Sciatic nerve (tissue), 2 donors: ENCODE data around the gene P2RY11. TPM values are rescaled to one million over a fixed set of nuclear protein-coding genes. Genes with fewer than 3 reads are reported as not detected.

ENCODE experiments used
- ATAC-seq: fragments of 200-7000 bp; cut with Tn5 transposase; one replicate; pipeline ENCODE4 v1.9.1; 2020; ENCODE audit warnings: mild to moderate bottlenecking, moderate library complexity
- DNase-seq: peaks from one replicate; pipeline ENCODE4 v3.0.0-alpha.2; 2020; ENCODE audit warnings: low spot score
- intact Hi-C: fragments of 100-400 bp; cut with DNase I; formaldehyde crosslinking; loops from one replicate; pipeline ENCODE4 v1.14.2; 2022
- total RNA-seq: library from RNA; stranded (reverse); fragmentation: NEBNext Ultra II Directional; extraction: Animal tissue kit (Norgen Biotek cat#: 25700); gene quantifications from one replicate; pipeline ENCODE4 v1.2.1, GENCODE V29; 2021
- donor health status: DM: no; HTN: no; CAD: no.
- donor health status: DM: no; HTN: no; CAD: no.

Gene P2RY11
- total RNA-seq, 1 donor from 2014 or later = 9.9 TPM

DNA sequence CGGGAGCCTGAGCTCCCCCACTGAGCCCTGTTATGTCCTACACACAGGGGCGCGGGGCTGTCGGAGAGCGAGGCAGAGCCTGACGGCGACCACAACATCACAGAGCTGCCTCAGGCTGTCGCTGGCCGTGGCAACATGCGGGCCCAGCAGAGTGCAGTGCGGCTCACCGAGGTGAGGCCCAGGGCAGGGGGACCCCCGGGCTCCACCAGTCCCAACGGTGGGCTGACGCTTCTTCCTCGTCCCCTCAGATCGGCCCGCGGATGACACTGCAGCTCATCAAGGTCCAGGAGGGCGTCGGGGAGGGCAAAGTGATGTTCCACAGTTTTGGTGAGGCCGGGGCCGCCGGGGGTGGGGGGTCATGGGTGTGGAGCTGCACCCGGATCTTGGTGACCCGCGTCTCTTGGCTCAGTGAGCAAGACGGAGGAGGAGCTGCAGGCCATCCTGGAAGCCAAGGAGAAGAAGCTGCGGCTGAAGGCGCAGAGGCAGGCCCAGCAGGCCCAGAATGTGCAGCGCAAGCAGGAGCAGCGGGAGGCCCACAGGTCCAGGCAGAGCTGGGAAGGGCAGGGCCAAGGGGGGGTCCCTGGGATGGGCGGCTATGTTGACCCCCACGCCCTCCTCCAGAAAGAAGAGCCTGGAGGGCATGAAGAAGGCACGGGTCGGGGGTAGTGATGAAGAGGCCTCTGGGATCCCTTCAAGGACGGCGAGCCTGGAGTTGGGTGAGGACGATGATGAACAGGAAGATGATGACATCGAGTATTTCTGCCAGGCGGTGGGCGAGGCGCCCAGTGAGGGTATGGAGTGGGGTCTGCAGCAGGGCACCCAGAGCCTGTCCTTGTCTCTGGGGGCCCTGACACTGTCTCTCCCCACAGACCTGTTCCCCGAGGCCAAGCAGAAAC is 1.2 kb upstream of the P2RY11 start:
- intact Hi-C loops = no loop called here
- no peak for DNase-seq
- ATAC-seq = no peak

- intact Hi-C loops = no loop called here
- DNase-seq (no peak), ATAC-seq (no peak)
Measured at GRCh38 chr19:10110972-10111317, 548 bp upstream of the P2RY11 start.

GRCh38 chr19:10112037-10112761 is 706 bp downstream of the P2RY11 start:
- intact Hi-C loops = no loop called here
- DNase-seq = no peak
- peak; percentile 14 for ATAC-seq

DNA sequence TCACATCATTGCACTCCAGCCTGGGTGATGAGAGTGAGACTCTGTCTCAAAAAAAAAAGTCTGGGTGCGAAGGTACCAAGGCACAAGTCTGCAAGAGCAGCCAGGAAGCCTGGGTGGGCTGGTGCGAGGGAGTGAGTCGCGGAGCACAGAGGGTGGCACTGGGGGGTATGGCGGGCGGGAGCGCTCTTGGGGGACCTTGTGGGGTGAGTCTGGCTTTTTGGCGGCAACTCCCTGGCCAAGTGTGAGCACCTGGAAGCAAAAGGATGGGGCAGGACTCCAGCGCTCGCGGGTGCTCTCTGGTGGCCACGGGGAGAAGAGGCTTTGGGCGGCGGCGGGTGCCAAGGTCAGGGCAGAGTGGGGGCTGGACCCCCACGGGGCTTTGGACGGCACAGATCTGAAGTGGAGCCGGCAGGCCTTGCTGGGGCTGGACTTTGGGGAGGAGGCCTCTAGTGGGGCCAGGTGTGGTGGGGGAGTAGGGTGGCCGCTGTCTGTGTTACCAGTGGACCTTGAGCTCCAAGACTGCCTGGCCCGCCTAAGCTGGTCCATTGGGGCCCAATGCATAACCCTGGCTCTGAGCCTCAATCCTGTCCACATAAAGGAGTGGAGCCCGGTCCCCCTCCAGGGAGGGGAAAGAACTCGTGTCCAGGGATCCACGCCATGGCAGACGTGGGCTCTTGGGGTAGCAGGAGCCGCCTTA is 1.6 kb downstream of the P2RY11 start:
- no peak for DNase-seq
- intact Hi-C loops = no loop called here
- ATAC-seq = peak; percentile 23

- no peak for ATAC-seq
- intact Hi-C loops = no loop called here
- DNase-seq = no peak
Measured at GRCh38 chr19:10113592-10113963, 2.1 kb downstream of the P2RY11 start.

- intact Hi-C loops = no loop called here
- DNase-seq = no peak
- no peak for ATAC-seq
Measured at GRCh38 chr19:10113964-10114650, 2.6 kb downstream of the P2RY11 start.

DNA sequence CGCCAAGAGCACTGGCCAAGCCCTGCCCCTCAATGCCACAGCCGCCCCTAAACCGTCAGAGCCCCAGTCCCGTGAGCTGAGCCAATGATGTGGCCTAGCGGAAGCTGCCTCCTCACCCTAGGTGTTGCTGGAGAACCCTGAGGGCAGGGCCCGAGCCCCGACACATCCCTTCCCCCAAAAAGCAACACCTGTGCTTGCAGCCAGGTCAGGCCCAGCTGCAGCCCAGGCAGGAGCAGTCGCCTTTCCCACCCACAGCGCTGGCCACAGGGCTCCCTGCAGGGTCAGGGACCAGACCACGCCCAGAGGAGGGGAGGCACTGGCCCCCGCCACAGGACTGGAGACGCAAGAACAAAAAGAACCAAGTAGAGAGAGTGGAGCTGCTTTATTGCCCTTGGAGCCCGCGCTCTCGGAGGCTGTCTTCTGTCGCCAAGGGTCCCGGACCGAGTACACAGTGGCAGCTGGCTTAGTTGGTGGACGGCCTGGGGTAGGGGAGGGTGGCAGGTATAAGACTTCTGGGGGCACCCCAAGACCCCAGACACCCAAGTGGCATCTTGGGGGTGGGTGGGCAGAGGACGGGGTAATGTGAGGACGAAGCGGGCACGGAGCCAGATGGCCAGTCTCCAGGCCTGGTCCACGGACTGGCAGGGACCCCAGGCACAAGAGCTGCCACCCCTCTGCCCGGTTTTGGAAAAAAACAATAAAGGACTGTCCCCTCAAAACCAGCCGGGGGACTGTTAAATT is 3.3 kb downstream of the P2RY11 start:
- intact Hi-C loops = no loop called here
- ATAC-seq (no peak), DNase-seq (no peak)

- ATAC-seq (no peak), DNase-seq (no peak)
- intact Hi-C loops = no loop called here
Measured at GRCh38 chr19:10115392-10116084, 4.0 kb downstream of the P2RY11 start.

- intact Hi-C loops = no loop called here
Measured at GRCh38 chr19:10116085-10116865, 4.8 kb downstream of the P2RY11 start.

DNA sequence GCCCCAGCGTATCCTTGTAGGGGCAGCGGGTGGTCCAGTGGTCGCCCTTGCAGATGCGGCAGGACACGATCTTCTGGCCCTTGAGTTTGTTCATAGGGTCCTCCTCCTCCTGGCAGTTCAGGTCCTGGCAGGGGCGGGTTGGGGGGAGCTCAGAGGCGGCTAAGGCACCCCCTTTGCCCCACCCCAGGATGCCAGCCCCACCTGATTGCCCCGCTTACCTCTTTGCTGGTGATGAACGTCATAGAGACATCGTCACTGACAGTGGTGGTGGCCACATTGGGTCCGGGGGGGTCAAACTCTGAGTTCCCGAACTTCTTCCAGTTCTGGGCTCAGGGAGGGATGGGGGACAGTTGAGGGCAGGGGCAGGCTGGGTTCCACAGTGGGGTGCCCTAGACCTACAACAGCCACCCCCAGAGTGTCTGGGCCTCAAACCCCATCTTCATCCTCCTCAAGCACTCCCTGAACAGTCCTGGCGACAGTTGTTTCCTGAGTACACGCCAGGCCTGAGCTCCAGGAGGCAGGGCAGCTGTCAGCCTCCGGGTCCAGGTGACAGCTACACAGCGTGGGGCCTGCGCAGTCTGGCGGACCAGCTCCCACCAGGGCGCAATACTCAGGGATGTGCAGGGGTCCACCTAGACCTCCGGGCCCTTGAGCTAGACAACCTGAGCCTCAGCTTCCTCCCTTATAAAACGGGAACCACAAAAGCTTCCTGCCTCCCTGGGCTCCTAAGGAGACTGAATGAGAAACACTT is 5.5 kb downstream of the P2RY11 start:
- DNase-seq (no peak), ATAC-seq (no peak)
- intact Hi-C loops = no loop called here

More at GRCh38 chr19:10116085-10116865, 4.8 kb downstream of the P2RY11 start:
- no peak for ATAC-seq
- no peak for DNase-seq

- intact Hi-C loops = no loop called here
- no peak for DNase-seq
- ATAC-seq = no peak
Measured at GRCh38 chr19:10118960-10119359, 7.5 kb downstream of the P2RY11 start.

DNA sequence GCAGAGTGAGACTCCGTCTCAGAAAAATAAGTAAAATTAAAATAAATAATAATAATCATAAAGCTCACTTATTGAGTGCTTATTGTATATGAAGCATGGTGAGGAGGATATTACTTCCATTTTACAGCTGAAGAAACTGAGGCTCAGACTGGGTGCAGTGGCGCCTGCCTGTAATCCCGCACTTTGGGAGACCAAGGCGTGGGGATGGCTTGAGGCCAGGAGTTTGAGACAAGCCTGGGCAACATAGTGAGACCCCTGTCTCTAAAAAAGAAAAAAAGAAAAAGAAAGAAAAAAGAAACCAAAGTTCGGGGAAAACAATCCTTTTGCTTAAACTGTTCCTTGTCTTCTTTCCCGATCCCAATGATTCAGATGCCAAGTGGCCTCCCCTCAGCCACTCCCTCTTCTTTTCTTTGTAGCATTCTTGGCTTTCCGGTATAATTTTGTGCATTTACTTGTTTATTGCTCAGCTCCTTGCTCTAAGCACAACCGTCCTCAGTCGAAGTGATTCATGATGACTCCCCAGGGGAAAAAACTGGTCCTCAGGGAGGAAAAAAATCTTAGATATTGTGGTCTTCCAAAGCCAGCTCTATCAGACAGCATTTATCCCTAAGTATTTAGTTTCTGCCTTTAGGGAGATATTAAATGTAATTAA is 9.2 kb downstream of the P2RY11 start:
- DNase-seq (no peak), ATAC-seq (peak; percentile 54)
- intact Hi-C loops = no loop called here

GRCh38 chr19:10122045-10122444 is 10.6 kb downstream of the P2RY11 start:
- intact Hi-C loops = no loop called here
- DNase-seq (no peak), ATAC-seq (peak; percentile 11)

GRCh38 chr19:10124429-10124828 is 12.9 kb downstream of the P2RY11 start:
- intact Hi-C loops = no loop called here
- DNase-seq = no peak
- ATAC-seq = no peak

GRCh38 chr19:10126213-10126639 is 14.7 kb downstream of the P2RY11 start:
- ATAC-seq = peak; percentile 43
- intact Hi-C loops = no loop called here
- DNase-seq = no peak

- no peak for ATAC-seq
- DNase-seq = no peak
- intact Hi-C loops = no loop called here
Measured at GRCh38 chr19:10132905-10133304, 21.4 kb downstream of the P2RY11 start.
